Amygdala (tissue), 56 donors: ENCODE measurements around the gene CRAMP1.

Source experiments
- DNase-seq, 56 donors: peaks; one replicate each; lab custom pipeline; 2025; lab: John Stamatoyannopoulos, UW

Gene CRAMP1

DNA sequence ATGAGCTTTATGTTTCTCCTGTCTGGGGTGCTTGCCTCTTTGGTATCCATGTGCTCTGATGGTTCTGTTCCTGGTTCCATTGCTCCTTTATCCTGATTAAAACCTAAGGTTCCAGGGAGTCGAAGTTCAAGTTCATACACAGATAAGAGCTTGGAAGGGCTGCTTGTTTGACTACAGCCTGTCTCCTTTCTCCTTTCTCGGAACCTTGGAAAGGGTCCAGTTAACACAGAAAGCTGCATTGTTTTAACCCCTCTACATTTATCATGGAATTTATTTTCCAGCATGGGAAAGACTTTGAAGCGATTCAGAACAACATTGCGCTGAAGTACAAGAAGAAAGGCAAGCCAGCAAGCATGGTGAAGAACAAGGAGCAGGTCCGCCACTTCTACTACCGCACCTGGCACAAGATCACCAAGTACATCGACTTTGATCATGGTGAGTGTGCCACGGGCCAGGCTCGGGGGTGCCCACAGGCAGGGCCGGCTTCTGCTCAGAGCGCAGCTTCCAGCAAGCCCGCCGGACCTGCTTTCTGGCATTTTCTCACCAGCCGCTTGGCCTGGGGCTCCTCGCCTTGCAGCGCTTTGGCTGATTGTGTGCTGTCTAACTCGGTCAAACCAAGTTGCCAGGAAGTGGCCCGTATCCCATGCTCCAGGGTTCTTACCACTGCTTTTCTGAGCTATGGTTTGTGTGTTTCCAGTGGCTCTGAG, 19.9 kb downstream of the CRAMP1 start:
- peak in 2 of 56 donors; percentile 8 to 13 for DNase-seq

DNA sequence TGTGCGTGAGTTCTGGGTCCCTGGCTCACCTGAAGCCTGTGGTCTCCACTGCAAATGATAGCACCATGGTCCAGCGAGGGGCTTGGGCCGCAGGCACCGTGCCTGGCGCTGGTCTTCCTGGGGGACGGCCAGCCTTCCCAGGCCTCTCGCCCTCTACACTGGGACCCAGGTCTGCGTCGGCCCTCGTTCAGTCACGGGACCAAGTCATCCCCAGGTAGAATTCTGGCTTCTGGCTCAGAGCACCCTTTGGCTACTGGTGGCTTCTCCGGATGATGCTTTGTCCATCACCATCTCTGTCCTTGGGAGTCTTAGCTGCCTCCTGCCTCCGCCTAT, 20.4 kb downstream of the CRAMP1 start:
- DNase-seq = no peak

DNA sequence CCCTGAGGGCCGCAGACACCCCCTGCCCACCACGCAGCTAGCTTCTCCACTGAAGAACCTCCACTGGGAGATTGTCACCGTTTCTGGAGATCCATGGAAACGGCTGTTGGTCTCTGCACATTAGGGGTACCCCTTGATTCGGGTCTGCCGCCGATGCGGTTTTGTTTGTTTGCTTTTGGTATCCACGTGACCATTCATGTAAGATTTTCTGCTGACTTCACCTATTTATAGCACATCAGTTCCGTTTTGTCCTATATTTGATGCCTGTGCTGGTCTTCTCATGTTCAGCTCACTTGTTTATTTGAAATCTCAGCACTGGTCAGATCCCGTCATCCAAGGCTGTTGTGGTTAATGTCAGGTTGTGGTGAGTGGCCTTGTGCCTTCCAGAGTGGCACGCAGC, 21.1 kb downstream of the CRAMP1 start:
- DNase-seq = no peak

- DNase-seq = no peak
Measured at GRCh38 chr16:1634541-1634940, 22.4 kb downstream of the CRAMP1 start.

GRCh38 chr16:1635070-1635469, 22.9 kb downstream of the CRAMP1 start:
- no peak for DNase-seq

- DNase-seq = no peak
Measured at GRCh38 chr16:1637526-1637925, 25.4 kb downstream of the CRAMP1 start.

DNA sequence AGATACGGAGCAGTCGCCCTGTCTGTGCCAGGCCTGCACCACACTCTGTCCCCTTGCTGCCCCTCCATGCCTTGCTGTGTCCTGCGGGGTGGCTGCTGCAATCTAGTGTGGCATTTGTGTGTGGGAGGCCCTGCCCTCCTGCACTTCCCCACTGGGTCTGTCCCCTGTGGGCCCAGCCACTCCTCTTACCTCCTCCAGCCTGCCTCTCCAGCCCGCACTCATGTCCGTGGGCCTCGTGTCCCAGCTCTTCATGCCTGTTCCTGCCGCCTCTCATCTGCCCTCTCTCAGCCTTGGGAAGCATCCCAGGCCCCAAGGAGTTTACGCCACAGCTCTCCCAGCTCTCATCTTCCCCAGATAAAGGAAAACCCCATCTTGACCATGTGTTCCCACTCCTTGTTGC, 26.6 kb downstream of the CRAMP1 start:
- no peak for DNase-seq

- no peak for DNase-seq
Measured at GRCh38 chr16:1639282-1639681, 27.1 kb downstream of the CRAMP1 start.

- DNase-seq = no peak
Measured at GRCh38 chr16:1639860-1640259, 27.7 kb downstream of the CRAMP1 start.

- DNase-seq = no peak
Measured at GRCh38 chr16:1640261-1640941, 28.2 kb downstream of the CRAMP1 start.

DNA sequence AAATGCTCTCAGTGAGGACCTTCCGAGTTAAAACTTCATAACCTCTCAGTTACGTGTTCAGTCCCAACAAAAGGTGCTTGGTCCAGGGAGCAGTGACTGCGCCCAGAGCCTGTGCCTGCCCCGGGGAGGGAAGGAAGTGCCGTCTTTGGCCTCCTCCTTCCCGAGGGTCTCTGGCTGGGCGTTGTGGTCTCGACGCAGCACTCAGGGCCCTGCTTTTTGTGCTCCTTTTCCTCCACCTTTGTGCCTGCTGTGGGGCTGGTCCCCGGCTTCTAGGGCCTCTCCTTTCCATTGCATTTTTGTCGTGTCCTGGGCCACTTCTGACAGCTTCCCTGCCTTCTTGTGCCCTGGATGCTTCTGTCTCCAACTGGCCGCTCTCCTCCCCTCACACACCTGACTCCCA, 29.1 kb downstream of the CRAMP1 start:
- no peak for DNase-seq

GRCh38 chr16:1642148-1642547, 30.0 kb downstream of the CRAMP1 start:
- peak in 48 of 56 donors; percentile 6 to 89 (median 64) for DNase-seq

DNA sequence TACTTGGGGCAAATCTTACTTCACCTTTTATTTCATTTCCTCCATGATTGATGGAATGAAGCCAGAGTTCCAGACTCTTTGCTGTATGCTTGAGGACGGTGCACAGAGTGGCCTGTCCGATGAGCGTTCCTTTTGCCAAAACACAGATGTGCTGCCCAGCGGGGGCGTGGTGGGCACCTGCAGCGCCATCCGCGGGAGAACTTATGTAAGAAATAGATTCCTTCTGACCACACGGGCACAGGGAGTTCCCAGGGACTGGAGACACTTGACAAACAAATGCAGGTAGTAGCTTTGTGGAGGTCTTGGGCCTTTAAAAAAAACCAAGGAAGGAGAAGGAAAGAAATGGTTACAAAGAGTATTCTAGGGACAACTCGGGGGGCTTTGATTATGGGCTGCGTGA, 30.6 kb downstream of the CRAMP1 start:
- DNase-seq = no peak

GRCh38 chr16:1643521-1643920, 31.4 kb downstream of the CRAMP1 start:
- DNase-seq = peak in 1 of 56 donors; percentile 20

DNA sequence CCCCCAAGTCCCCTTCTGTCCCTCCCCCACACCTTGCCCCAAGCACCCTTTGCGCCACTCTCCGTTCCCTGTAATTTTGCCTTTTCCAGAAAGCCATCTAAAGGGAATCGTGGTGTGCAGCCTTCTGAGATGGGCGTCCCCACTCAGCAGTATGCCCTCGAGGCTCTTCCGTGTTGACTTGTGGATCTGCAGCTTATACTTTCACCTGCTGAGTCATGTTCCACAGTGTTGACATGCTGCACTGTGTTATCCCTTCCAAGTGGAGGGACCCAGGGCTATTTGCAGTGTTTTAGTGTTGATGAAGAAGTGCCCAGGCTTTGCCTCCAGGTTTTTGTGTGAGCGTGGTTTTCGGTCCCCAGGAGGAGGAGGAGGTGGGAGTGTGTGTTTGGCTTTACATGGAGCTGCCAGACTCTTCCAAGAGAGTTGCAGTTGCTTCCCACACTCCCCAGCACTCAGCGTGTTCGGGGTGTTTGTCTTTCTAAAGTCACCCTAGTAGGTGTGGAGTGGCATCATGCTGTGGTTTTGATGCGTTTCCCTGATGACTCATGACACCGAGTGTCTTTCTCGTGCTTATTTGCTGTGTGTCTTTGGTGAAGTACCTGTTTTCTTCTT, 33.9 kb downstream of the CRAMP1 start:
- peak in 7 of 56 donors; percentile 5 to 54 (median 18) for DNase-seq

DNA sequence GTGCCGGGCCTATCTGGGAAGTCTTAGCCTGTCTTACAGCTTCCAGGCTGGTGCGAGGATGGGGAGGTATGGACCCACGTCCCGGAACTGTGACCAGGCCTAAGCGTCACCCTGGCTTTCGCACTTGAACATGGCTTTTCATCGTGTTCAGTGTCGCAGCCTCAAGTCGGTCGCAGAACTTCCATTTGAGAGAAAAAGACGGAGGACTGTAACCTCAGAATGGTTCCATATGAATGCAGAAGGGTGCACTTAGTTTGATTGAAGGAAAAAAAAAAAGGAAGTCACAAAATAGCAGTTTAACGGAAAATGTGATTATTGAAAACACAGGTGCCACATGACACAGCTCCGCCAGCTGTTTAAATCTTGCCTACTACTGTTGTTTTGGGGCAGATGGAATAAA, 35.7 kb downstream of the CRAMP1 start:
- no peak for DNase-seq

DNA sequence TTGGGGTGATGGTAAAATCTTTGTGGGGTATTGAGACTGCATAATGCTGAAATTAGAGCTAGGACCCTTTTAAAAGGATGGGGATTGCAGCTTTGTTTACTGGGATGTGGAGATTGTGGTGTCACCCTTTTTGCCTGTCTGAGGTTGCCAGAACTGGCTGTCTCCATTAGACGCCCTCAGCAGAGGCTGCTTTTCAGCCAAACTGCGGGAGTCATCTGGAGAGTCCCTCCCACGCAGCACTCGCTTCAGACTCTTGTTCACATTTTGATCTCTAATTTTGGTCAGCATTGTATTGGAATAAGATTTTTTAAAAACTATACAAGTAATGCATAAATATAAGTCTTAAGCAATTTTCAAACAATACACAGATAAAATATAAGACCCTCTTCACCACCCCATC, 38.0 kb downstream of the CRAMP1 start:
- DNase-seq = peak in 8 of 56 donors; percentile 1 to 27 (median 14)

- peak in 2 of 56 donors; percentile 19 to 25 for DNase-seq
Measured at GRCh38 chr16:1651094-1651973, 39.2 kb downstream of the CRAMP1 start.

DNA sequence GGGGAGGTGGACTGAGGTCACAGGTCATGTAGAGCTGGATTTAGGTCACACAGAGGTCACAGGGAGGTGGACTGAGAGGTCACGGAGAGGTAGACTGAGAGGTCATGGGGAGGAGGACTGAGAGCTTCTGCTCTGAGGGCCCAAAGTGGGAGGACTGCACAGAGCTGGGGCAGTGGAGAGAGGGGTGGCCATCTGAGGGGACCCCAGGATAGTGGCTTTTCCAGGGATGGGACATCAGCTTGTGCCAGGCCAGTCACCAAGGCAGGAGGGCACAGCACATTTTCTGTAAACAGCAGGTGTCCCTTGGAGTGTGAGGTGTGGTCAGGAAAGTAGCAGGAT, 39.8 kb downstream of the CRAMP1 start:
- no peak for DNase-seq

DNA sequence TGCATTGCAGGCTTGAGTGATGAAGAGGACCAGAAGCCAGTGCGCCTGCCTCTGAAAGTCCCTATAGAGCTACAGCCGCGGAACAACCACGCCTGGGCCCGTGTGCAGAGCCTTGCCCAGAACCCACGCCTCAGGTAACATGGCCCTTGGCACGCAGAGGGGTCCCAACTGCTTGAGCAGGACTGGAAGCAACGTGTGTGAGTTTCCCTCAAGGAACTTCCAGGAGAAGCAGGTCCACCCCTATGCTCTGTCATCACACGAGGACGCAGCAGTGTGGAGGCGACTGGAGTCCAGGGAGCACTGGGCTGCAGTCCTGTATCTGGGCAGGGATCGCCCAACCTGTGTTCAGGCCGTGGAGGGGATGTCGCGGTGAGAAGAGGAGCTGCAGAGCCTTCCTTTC, 40.9 kb downstream of the CRAMP1 start:
- DNase-seq = no peak
